MCF 10A (cell line): Measurements from ENCODE around the gene SEL1L2. TPM values are rescaled to one million over a fixed set of nuclear protein-coding genes. Genes with fewer than 3 reads are reported as not detected.

Source experiments
- BruUV-seq: library from RNA; stranded (reverse); fragments of 400-500 nt; replicated peaks from 2 replicates; lab custom pipeline; 2021; lab: Mats Ljungman, UMichigan
- CTCF ChIA-PET: fragments of 300-600 bp; sonication (Branson Sonifier 250); formaldehyde crosslinking; extraction: SDS; loops from one replicate; lab custom pipeline; 2021; ENCODE audit warnings: antibody characterized with exemption, inconsistent platforms; lab: Yijun Ruan, JAX
- POLR2A ChIA-PET: fragments of 300-600, 350-650 bp; sonication (Branson Sonifier 250); formaldehyde crosslinking; extraction: SDS; loops from one replicate; lab custom pipeline; 2020; ENCODE audit warnings: antibody characterized with exemption, inconsistent platforms; lab: Yijun Ruan, JAX
- DNase-seq: peaks from one replicate; pipeline ENCODE4 v3.0.0-alpha.2; 2018; ENCODE audit not compliant: unreplicated experiment
- H3K27ac Mint-ChIP-seq: one replicate; pipeline ENCODE4 v1.8.0; 2022; ENCODE audit warnings: mild to moderate bottlenecking, low read depth, mixed read lengths; ENCODE audit not compliant: unreplicated experiment
- H3K27me3 Mint-ChIP-seq: one replicate; pipeline ENCODE4 v1.8.0; 2022; ENCODE audit warnings: mixed read lengths; ENCODE audit not compliant: insufficient read depth, unreplicated experiment
- H3K36me3 Mint-ChIP-seq: one replicate; pipeline ENCODE4 v1.8.0; 2022; ENCODE audit warnings: mild to moderate bottlenecking, moderate library complexity, mixed read lengths; ENCODE audit not compliant: insufficient read depth, unreplicated experiment
- H3K4me1 Mint-ChIP-seq: one replicate; pipeline ENCODE4 v1.8.0; 2022; ENCODE audit warnings: mixed read lengths; ENCODE audit not compliant: insufficient read depth, unreplicated experiment
- H3K4me3 Mint-ChIP-seq: one replicate; pipeline ENCODE4 v1.8.0; 2022; ENCODE audit warnings: mild to moderate bottlenecking, moderate library complexity, mixed read lengths; ENCODE audit not compliant: unreplicated experiment
- H3K9me3 Mint-ChIP-seq: one replicate; pipeline ENCODE4 v1.8.0; 2022; ENCODE audit warnings: mixed read lengths; ENCODE audit not compliant: unreplicated experiment
- CTCF ChIP-seq: fragments of 200-600 bp; IDR thresholded peaks from one replicate; pipeline ENCODE4 v1.8.0; 2022; ENCODE audit warnings: antibody characterized with exemption, mild to moderate bottlenecking; ENCODE audit not compliant: unreplicated experiment
- intact Hi-C: fragments of 100-400 bp; cut with micrococcal nuclease; formaldehyde crosslinking; loops from 2 replicates; pipeline ENCODE4 v1.14.1; 2022
- total RNA-seq: library from RNA; stranded (reverse); gene quantifications from 2 replicates; pipeline ENCODE4 v1.2.3, GENCODE V29; 2022

SEL1L2 gene
- total RNA-seq, 1 experiment from 2014 or later: not detected

- BruUV-seq: no TSS peak
- TF ChIP-seq CTCF: no peak
- H3K4me1 Mint-ChIP-seq: no peaks in the 10 kb centered on the region
- ChIA-PET POLR2A (interaction anchor here (0.6 kb wide), 1 partner anchor 21 kb away, joined by 3 read pairs; no protein-coding TSS in a partner anchor), CTCF (interaction anchor here (0.6 kb wide), 1 partner anchor 115 kb away, joined by 3 read pairs; no protein-coding TSS in a partner anchor)
- no peaks in the 10 kb centered on the region for H3K9me3 Mint-ChIP-seq
- no peak overlapping the region for H3K27ac Mint-ChIP-seq
- H3K4me3 Mint-ChIP-seq: no peak overlapping the region
- intact Hi-C loops: no loop called here
- H3K36me3 Mint-ChIP-seq: no peaks in the 10 kb centered on the region
- DNase-seq: no peak
- H3K27me3 Mint-ChIP-seq: no peaks in the 10 kb centered on the region
Measured at GRCh38 chr20:13934992-13935894, 55.2 kb downstream of the SEL1L2 start.

- no peak for DNase-seq
- ChIA-PET POLR2A (interaction anchor here (0.5 kb wide), 1 partner anchor 743 kb away, joined by 5 read pairs; no protein-coding TSS in a partner anchor), CTCF (interaction anchor here (0.7 to 1.6 kb wide), 4 partner anchors 11 to 34 kb away, joined by 3 read pairs; no protein-coding TSS in a partner anchor)
- no peak for TF ChIP-seq CTCF
- Mint-ChIP-seq H3K27me3 (no peaks in the 10 kb centered on the region), H3K27ac (no peak overlapping the region), H3K4me1 (no peaks in the 10 kb centered on the region), H3K9me3 (no peaks in the 10 kb centered on the region), H3K36me3 (no peaks in the 10 kb centered on the region), H3K4me3 (no peak overlapping the region)
- BruUV-seq: no TSS peak
- intact Hi-C loops: no loop called here
Measured at GRCh38 chr20:13930281-13930680, 60.1 kb downstream of the SEL1L2 start.

GRCh38 chr20:13929836-13930235 lies 60.6 kb downstream of the SEL1L2 start:
- Mint-ChIP-seq H3K4me3 (no peak overlapping the region), H3K9me3 (no peaks in the 10 kb centered on the region), H3K4me1 (no peaks in the 10 kb centered on the region), H3K36me3 (no peaks in the 10 kb centered on the region), H3K27ac (no peak overlapping the region), H3K27me3 (no peaks in the 10 kb centered on the region)
- BruUV-seq: no TSS peak
- no peak for TF ChIP-seq CTCF
- CTCF ChIA-PET: interaction anchor here (0.9 to 1.6 kb wide), 2 partner anchors 11 to 34 kb away, joined by 3 read pairs; no protein-coding TSS in a partner anchor
- POLR2A ChIA-PET: no interaction called here
- intact Hi-C loops: no loop called here
- DNase-seq: no peak

- BruUV-seq: no TSS peak
- no peak overlapping the region for H3K4me3 Mint-ChIP-seq
- H3K4me1 Mint-ChIP-seq: no peaks in the 10 kb centered on the region
- H3K27me3 Mint-ChIP-seq: no peaks in the 10 kb centered on the region
- H3K9me3 Mint-ChIP-seq: no peaks in the 10 kb centered on the region
- no peaks in the 10 kb centered on the region for H3K36me3 Mint-ChIP-seq
- H3K27ac Mint-ChIP-seq: no peak overlapping the region
- intact Hi-C loops: no loop called here
- no peak for DNase-seq
- ChIA-PET POLR2A (interaction anchor here (0.7 kb wide), 1 partner anchor 81 kb away, joined by 3 read pairs; no protein-coding TSS in a partner anchor), CTCF (no interaction called here)
- TF ChIP-seq CTCF: no peak
Measured at GRCh38 chr20:13928901-13929300, 61.5 kb downstream of the SEL1L2 start.
